ENCODE measurements around the gene ADAM10.

The ADAM10 gene

GRCh38 chr15:58755956-58756355 lies 6.4 kb upstream of the ADAM10 start:
- no peak for DNase-seq

DNA sequence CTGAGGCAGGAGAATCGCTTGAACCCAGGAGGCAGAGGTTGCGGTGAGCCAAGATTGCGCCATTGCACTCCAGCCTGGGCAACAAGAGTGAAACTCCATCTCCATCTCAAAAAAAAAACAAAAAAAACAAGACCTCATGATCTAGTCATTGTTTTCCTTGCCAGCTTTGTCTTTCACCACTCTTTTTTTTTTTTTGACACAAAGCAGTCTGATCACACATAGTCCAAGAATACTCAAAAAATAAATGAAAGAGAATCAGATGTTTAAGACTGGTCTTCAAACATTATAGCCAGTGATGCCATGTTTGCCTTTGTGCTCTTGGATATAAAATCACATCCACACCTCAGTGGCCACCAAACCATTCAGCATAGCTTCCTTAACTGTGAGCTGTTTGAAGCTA lies 5.8 kb upstream of the ADAM10 start:
- no peak for DNase-seq

GRCh38 chr15:58752716-58753115 lies 3.2 kb upstream of the ADAM10 start:
- DNase-seq, result no peak

- no peak for DNase-seq
Measured at GRCh38 chr15:58748852-58749531, 515 bp downstream of the ADAM10 start.

DNA sequence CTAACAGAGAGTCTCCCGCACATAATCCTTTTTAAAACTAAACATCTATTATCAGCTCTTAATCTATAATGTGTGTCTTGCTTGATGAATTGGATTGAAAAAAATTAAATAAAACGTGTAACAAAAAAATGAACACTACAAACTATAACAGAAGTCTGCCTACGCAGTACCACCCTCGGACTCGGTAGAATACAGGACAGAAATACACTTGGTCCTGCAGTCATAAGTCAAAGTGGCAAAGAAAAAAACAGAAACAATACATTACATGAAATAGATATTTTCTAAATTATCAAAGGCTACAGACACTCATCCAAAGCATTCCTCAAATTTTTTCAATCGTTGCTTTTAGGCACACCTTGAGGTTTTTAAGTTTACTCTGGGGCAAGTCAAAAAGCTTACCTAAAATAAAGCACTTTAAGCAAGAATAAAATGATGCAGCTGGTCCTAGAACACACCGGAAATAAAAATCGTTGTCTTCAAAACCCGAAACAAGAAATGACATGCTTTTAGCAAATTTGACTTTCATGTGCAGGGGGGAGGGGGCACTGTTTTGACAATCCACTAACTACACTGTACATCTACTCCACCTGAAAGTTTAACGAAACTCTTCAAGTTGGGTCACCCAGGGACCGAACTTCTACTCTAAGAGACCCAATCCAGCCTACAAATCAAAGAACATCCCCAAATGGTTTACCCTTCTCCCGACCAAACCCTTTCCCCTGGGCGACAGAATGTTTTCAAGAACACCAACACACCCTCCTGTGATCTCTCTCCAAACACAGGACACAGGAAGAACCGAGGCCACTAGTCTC lies 1.3 kb downstream of the ADAM10 start:
- DNase-seq, result no peak

DNA sequence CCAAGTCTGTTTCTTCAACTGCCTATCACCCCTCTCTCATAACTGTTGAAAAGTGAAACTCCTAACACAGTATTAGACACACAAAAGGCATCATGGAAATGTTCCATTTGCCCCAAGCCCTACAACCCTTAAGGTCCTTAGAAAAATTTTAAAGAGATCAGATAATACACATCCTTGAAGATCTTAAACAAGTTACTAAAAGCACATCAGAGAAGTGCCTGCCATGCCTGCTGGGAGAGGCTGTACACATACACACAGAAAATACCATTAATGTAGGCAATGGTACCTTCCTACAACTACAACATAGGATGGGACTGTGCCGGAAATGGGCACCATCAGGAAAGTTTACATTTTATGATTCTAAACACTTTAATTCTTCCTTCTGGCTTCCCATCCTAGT lies 3.3 kb downstream of the ADAM10 start:
- DNase-seq, result no peak

GRCh38 chr15:58742819-58743502 lies 6.5 kb downstream of the ADAM10 start:
- no peak for DNase-seq

GRCh38 chr15:58742022-58742813 lies 7.3 kb downstream of the ADAM10 start:
- DNase-seq, result no peak

DNA sequence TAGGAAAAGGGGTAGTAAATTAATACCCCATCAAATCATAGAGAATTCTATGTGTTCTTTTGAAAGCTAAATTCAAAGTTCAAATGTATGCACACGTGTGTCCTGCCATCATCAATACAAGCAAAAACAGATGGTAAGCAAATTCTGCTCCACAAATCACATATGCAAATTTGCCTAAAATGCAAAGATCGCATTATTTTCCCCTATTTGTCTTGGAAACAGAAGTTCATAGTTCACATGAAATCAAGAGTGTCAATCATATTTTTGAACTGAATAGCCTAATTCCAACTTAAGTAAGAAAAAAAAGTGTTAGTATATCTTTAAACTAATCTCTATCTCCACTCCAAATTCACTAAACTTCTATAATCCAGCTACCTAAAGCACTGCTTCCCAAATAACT lies 8.5 kb downstream of the ADAM10 start:
- DNase-seq, result no peak

GRCh38 chr15:58740436-58740835 lies 9.1 kb downstream of the ADAM10 start:
- no peak for DNase-seq

GRCh38 chr15:58738046-58738707 lies 11.3 kb downstream of the ADAM10 start:
- DNase-seq, result no peak

DNA sequence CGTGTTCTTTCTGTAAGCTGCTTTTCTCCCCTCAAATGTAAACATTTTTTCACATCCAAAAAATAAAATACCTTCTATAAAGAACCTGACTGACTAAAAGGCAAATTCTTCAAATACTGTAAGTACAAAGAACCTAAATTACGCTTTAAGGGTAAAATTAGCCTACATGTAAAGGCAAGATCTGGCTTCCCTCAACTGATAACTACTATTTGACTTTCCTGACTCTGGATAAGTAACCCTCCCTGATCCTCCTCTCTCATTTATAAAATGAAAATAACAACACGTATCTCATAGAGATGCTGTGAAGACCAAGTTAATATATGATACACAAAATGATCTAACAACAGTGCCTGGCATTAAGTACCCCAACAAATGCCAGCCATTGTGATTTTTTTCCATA lies 12.2 kb downstream of the ADAM10 start:
- no peak for DNase-seq

GRCh38 chr15:58736018-58736643 lies 13.4 kb downstream of the ADAM10 start:
- DNase-seq, result no peak

- no peak for DNase-seq
Measured at GRCh38 chr15:58734859-58735258, 14.6 kb downstream of the ADAM10 start.

GRCh38 chr15:58732625-58733363 lies 16.7 kb downstream of the ADAM10 start:
- no peak for DNase-seq

- DNase-seq, result no peak
Measured at GRCh38 chr15:58731756-58732535, 17.6 kb downstream of the ADAM10 start.

DNA sequence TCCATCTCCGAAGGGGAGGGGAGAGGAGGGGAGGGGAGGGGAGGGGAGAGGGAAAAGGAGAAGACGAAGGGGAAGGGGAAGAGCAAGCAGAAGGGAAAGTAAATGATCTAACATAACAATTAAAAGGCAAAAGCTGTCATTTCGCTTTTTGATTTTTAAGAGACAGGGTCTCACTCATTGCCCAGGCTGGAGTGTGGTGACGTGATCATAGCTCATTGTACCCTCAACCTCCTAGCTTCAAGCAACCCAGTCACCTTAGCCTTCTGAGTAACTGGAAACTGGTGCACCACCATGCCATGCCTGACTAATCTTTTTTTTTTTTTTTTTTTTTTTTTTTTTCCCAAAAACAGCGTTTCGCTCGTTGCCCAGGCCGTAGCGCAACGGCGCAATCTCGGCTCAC lies 22.6 kb downstream of the ADAM10 start:
- DNase-seq, result no peak

DNA sequence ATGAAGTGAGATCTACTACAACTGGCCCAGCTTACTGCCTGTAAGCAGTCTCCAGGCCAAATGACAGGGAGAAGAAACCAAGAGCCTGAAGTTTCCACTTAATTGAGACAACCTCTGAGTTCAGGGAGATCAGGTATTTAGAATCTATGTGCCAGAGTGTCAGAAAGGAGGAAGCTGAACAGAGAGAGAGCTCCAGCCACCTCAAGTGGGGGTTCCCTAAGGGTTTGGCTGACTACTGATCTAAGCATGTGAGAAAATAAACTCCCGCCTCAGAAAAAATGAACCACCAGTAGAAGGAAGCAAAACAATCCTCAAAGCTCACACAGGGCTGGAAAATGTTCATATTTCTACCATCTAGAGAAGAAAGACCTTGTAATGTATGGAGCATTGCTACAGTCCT lies 25.0 kb downstream of the ADAM10 start:
- DNase-seq, result no peak

GRCh38 chr15:58717357-58717756 lies 32.1 kb downstream of the ADAM10 start:
- no peak for DNase-seq

DNA sequence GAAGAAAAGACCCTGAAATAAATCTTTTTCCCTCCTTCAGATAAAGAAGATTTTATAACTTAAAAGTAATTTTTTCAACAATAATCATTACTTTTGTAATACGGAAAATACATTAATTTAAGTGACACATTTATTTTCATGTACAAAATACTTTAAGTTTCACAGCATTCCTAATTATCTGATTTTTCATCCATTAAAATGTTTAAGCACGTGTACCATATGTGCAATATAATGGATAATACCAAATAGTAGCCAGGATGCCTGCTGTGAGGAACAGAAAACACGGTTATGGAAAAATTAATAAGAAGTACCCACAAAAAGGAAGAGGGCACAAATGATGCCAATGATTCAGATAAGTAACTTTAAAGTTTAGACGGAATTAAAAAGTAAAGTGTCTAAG lies 33.5 kb downstream of the ADAM10 start:
- no peak for DNase-seq
